HG02759 (cell line): ENCODE results near the gene KCNMA1.

Experiments
- ATAC-seq: cut with Tn5 transposase; IDR thresholded peaks from one replicate; pipeline ENCODE4 v1.9.1; 2021; ENCODE audit warnings: mild to moderate bottlenecking, moderate library complexity; ENCODE audit not compliant: unreplicated experiment

KCNMA1 gene

DNA sequence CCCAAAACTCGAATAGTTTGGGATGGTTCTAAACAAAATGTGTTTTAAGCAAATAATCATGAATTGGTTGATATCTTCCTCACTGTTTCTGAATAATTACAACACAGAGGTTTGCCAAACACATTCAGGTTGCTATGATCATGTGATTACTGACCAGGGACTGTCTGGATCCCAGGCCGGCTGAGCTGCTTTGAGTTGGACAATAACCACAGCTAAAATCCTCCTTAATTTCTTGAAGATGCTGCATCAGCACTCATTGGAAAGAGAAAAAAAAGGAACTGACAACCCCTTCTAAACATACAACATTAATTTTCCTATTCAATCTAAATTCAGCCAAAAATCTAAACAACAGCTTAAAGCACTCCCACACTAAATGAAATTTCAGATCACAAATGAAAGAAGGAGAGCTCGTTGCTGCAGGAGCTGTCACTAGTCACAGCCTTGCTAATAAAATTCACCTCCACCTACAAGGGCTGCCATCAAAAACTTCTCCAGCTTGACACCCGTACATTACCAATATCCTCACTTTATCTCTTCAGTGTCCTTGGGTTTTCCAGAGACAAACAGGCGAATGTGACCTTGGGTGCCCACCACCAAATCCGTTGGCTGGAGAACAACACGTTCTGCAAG is 560.2 kb downstream of the KCNMA1 start:
- ATAC-seq: no peak

- ATAC-seq: no peak
Measured at GRCh38 chr10:77075926-77076325, 561.7 kb downstream of the KCNMA1 start.

- ATAC-seq: no peak
Measured at GRCh38 chr10:77074104-77074624, 563.4 kb downstream of the KCNMA1 start.

GRCh38 chr10:77073663-77073960 is 564.0 kb downstream of the KCNMA1 start:
- no peak for ATAC-seq

DNA sequence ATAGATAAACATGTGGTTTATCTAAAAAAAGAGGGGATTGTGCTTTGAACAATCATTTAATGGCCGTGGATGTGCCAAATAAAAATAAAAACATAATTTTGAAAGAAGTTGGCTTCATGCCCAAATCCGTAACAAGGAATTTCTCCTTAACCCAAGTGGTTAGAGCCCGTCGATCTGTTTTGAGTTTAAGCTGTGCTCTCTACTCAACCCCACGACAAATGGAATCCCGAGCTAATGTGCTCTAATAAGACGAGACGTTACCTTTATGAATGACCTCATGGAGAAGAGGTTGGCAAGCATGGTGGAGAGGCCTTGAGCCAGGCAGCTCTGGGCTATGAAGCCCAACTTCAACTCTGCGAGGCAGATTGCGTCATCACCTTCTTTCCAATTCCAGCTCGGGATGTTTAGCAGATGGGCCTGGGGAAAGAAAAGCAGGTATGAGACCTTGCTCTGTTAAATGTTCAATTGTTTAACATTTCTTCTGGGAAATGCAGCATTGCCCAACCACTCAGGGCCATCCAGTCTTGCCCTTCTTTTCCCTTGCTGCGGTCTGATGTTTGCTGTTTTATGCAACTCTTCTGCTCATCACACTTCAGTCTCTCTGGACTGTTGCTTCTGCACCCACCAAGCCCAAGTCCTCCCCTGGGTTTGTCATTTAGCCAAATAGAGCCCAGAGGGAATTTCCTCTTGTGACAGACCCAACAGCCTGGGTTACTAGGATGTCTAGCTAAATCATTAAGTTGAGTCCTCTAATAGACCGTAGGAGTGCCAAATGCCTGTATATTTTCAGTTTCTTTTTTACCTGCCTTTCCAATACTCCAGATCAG is 564.6 kb downstream of the KCNMA1 start:
- no peak for ATAC-seq

DNA sequence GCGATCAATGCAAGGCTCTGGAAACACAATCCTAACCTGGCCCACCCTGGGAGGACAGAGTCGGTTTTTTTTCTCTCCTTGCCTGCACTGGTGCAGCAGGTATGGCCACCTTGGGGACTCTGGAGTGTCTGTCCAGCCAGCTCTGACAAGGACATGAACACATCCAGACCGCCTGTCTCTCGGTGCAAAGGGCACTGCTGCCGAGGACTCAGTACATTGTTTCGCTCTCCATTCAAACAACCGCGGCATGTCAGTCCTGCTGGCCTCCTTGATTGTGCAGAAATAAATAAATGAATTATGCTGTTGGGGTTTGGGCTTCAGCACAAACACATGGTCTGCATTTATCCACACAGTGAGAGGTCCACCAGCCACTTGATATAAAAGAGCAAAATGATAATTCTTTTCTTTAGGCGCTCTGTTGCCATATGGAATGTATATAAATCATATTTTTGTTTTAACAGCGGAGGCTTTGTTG is 565.2 kb downstream of the KCNMA1 start:
- no peak for ATAC-seq

DNA sequence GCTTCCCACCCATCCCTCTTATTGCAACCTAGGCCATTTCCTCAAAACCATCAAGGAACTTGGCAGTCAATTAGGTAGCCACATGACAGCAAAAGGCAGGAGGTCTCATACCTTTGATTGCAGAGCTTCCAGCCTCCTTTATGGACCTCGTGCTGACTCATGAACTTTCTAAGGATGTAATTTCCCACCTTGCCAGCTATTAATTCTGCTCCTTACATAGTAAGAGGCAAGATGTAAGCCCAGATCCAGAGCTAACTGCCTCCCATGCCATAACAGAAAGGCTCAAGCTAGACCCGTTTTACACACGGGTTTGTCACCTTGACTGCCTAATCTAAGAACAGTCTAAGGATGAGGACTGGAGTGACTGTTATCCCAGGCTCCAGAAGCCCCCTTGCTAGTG is 565.7 kb downstream of the KCNMA1 start:
- no peak for ATAC-seq

DNA sequence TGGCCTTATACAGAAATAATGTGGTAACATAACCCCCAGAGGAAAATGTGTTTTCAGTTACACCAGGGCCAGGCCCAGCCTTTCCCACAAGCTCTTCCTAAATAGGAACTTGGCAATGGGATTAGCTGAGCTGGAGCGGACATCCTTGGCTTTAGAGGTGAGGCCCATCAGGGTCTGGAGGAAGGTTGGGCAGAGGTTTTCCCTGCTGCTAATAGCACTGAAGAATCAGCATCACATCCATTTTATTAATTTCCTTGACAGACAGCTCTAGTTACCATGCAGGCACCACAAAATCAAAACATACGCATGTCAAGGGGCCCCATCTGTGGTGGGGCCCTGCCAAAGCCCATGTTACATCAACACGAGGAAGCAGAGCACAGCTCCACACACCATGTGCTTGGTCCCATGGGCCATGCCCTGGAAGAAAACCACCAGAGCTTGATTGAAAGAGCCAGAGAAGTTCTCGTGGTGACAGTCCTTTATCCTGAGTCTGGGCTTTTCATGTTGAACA is 566.6 kb downstream of the KCNMA1 start:
- ATAC-seq: no peak

GRCh38 chr10:77070346-77070745 is 567.3 kb downstream of the KCNMA1 start:
- no peak for ATAC-seq

- no peak for ATAC-seq
Measured at GRCh38 chr10:77068969-77069368, 568.6 kb downstream of the KCNMA1 start.

GRCh38 chr10:77068272-77068671 is 569.3 kb downstream of the KCNMA1 start:
- ATAC-seq: no peak

- ATAC-seq: no peak
Measured at GRCh38 chr10:77062381-77062780, 575.2 kb downstream of the KCNMA1 start.

- no peak for ATAC-seq
Measured at GRCh38 chr10:77060913-77061312, 576.7 kb downstream of the KCNMA1 start.

DNA sequence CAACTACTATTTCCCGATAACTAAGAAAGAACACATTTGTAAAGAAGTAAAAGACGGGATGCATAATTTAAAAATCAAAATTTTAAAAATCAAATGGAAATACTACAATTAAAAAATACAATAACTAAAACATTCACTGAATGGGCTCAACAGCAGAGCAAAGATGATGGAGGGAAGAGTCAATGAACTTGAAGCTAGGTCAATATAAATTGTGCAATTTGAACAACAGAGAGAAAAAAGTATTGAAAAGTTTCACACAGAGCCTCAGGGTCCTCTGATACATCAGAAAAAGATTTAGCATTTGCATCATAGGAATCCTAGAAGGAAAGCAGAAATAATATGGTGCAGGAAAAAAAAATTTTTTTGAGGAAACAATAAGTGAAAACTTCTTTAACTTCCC is 581.0 kb downstream of the KCNMA1 start:
- no peak for ATAC-seq

DNA sequence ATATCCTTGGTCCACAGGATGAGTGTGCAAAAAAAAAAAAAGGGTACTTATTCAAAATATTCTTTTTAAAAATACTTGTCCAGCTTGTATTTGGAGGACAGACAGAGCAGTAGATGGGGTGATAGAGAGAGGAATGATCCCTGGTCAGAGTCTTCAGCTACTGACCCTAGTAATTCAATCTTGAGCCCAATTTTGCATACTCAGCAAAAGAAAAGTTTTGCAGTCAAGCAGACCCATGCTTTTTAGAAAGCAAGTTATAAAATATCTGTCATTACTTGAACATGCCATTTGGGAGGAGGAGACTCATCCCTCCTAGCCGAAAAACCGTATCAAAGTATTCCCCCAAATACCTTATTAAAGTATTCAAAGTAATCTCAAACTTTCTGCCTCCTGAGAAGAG is 585.0 kb downstream of the KCNMA1 start:
- no peak for ATAC-seq

DNA sequence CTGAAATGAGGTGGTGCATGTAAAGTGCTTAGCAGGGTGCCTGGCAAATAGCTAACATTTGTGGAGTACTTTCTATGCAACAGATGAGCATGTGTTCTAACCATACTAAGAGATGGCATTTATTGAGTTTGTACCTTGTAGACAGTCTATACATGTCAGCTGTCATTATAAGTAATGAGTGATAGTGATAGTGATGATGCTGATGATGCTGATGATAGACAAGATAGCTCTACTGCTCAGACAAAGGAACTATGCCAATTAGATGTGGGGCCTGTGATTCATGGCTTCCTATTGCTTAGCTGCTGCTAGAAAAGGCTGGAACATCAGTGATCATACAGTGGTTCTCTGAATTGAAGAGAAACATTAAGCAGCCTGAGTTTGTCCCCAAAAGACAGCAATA is 585.8 kb downstream of the KCNMA1 start:
- no peak for ATAC-seq

DNA sequence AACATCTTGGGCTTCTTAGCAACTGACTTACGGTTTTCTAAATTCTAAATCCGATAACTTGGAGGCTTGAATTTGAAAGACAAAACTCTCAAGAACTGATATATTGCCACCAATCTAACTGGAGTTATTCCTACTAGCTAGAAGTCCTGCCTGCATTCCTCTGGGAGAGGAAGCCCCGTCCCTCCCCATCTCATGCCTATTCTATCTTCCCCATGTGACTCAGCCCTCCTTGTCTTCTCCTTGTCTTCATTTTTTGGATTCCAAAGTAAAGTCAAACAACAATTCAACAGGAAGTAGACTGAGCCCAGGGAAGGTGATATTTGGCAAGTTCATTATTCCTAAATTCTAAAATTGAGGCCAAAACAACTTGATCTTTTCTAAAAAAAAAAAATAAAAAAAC is 587.7 kb downstream of the KCNMA1 start:
- ATAC-seq: no peak

- ATAC-seq: no peak
Measured at GRCh38 chr10:77049146-77049545, 588.5 kb downstream of the KCNMA1 start.

DNA sequence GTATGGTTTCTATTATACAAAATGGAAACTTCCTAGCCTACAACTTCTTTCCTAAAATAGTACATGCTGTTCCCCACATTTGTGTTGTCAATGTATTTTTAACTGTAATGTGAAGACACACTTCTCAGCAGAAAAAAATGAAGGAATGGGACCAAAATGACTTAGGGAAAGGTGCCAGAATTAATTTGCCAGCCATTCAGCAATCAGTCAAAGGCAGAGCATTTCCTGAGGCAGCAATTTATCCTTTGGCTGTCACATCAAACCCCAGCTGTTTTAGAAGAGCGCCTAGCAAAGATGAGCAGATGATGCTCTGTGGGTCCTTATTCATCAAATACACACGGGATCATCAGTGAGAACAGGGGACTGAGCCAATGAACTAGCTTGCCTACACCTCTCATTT is 592.5 kb downstream of the KCNMA1 start:
- ATAC-seq: no peak

DNA sequence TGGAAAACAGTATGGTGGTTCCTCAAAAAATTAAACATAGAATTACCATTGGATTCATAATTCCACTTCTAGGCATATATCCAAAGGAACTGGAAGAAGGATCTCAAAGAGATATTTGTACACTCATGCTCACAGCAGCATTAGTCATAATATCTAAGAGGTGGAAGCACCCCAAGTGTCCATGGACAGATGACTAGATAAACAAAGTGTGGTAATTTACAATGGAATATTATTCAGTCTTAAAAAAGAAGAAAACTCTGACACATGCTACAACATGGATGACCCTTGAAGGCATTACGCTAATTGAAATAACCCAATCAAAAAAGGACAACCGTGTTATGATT is 594.2 kb downstream of the KCNMA1 start:
- ATAC-seq: no peak

- ATAC-seq: no peak
Measured at GRCh38 chr10:77042706-77043419, 594.7 kb downstream of the KCNMA1 start.
